HS-5 (cell line): ENCODE measurements around the gene KBTBD8.
A peak's percentile ranks its signal among the peaks of the same experiment; 100 is the strongest.

Source experiments
- DNase-seq: peaks from one replicate; pipeline ENCODE4 v3.0.0-alpha.2; 2012; ENCODE audit warnings: low read depth

The KBTBD8 gene

GRCh38 chr3:67034371-67034770 lies 36.3 kb downstream of the KBTBD8 start:
- peak; percentile 30 for DNase-seq

DNA sequence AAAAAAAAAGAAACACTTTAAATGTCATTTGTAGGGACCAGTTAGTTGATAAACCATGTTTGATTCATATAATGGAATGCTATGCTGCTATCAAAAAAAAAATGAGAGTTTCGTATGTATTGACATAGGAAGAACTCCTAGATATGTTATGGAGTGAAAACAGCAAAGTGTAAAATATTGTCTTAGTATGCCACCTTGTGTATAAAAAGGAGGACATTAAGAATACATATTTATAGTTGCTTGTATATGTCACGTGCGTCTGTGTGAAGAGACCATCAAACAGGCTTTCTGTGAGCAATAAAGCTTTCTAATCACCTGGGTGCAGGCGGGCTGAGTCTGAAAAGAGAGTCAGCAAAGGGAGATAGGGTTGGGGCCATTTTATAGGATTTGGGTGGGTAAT lies 39.5 kb downstream of the KBTBD8 start:
- DNase-seq: no peak

DNA sequence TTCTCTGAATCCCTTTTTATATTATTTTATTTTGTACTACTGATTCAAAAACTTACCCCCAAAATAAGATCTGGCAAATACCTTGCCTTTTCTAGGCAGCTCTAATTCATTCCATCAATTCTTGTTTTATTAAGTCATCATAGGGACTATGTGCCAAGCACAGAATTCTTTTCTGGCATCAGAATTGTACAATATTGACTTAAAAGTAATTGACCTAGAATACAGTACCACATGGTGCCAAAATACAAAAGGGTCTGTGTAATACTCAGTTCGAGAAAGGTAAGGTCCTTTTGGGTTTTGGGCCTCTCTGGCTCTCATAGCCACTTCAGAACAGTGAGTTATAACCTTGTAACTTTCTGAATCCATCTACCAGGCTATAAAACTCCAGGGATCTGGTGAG lies 46.2 kb downstream of the KBTBD8 start:
- DNase-seq: peak; percentile 16

- DNase-seq: no peak
Observed at GRCh38 chr3:67044955-67045354, 46.8 kb downstream of the KBTBD8 start.

DNA sequence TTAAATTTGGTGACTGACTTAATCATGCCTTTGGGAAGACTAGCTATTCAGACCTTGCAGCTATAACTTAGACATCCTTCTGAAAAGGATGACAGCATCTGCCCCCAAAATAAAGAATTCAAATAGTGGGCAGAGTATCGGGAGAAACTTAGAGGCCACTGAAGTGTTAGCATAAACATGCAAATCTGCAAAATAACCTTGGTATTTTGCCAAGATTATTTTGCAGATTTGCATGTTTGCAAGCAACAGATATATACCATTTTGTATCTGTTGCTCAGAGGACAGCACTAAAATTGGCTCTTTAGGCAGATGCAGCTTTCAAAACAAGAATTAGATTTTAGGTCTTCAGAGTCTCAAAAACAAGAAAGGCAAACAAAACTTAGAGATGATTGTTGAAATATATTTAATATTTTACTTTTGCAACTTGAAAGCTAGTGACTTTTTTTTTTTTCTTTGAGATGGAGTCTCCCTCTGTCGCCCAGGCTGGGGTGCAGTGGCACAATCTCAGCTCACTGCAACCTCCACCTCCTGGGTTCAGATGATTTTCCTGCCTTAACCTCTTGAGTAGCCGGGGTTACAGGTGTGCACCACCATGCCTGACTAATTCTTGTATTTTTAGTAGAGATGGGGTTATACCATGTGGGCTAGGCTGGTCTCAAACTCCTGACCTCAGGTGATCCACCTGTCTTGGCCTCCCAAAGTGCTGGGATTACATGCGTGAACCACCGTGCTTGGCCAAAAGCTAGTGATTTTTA lies 47.8 kb downstream of the KBTBD8 start:
- DNase-seq: no peak

GRCh38 chr3:67047051-67047450 lies 48.9 kb downstream of the KBTBD8 start:
- no peak for DNase-seq

DNA sequence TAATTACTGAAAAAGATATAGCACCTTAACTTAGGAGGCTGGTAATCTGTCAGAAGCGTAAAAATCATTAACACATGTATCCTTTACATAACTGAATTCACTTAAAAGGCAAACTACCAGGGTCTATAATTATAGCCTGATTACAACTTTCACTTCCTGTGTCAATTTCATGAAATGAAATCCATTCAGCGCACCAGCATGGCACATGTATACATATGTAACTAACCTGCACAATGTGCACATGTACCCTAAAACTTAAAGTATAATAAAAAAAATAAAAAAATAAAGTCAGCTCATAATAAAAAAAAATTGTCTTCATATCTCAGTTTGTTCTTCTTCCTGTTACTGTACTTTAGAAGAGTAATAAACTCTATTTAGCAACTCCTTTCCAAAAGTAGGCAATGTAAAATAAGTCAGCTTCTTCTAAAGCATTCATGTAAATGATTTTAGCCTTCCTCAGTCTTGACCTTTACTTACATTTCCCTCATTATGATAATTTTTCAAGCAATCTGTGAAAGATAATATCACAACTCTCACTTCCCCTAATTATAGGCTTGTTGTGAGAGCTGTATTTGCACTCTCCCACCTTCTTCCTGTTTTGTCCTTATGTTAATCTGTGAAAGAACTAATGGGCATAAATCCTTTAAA lies 50.1 kb downstream of the KBTBD8 start:
- DNase-seq: no peak

GRCh38 chr3:67048715-67049074 lies 50.6 kb downstream of the KBTBD8 start:
- DNase-seq: no peak

- no peak for DNase-seq
Observed at GRCh38 chr3:67059443-67059842, 61.3 kb downstream of the KBTBD8 start.
